SK-N-MC (cell line): ENCODE results near the gene TGM6.

ENCODE experiments used
- DNase-seq: peaks from one replicate; pipeline ENCODE4 v3.0.0-alpha.2; 2011; ENCODE audit warnings: low read depth, low spot score
- H3K27ac ChIP-seq: fragments of 200-600 bp; sonication (generic); 2 replicates; pipeline ENCODE4 v1.5.1; 2016; ENCODE audit warnings: mixed run types
- H3K36me3 ChIP-seq: fragments of 200-600 bp; sonication (generic); 2 replicates; pipeline ENCODE4 v1.6.1; 2017; ENCODE audit warnings: antibody characterized with exemption, low read length, mixed read lengths; ENCODE audit not compliant: insufficient read depth
- H3K4me3 ChIP-seq: fragments of 200-600 bp; sonication (generic); 2 replicates; pipeline ENCODE4 v1.5.1; 2016
- H3K9ac ChIP-seq: fragments of 200-600 bp; sonication (generic); 2 replicates; pipeline ENCODE4 v1.8.0; 2017; ENCODE audit warnings: mixed run types, mixed read lengths; ENCODE audit not compliant: insufficient read length
- H3K9me3 ChIP-seq: fragments of 200-600 bp; sonication (generic); 2 replicates; pipeline ENCODE4 v1.6.1; 2017; ENCODE audit warnings: low read depth, mild to moderate bottlenecking, antibody characterized with exemption, low read length, moderate library complexity, mixed read lengths
- EZH2 ChIP-seq: fragments of 200-600 bp; sonication (generic); IDR thresholded peaks from one replicate; pipeline ENCODE4 v1.6.1; 2017; ENCODE audit warnings: antibody characterized with exemption
- FOXP2 ChIP-seq: optimal IDR thresholded peaks from 2 replicates; pipeline ENCODE3; 2011; ENCODE audit warnings: mild to moderate bottlenecking, moderate library complexity; ENCODE audit not compliant: insufficient read depth; ENCODE audit errors: extremely low read length, control extremely low read depth
- POLR2AphosphoS5 ChIP-seq: IDR thresholded peaks from 2 replicates; pipeline ENCODE4 v1.6.1; 2012; ENCODE audit warnings: mild to moderate bottlenecking, low read depth, low read length, borderline replicate concordance

Gene TGM6

DNA sequence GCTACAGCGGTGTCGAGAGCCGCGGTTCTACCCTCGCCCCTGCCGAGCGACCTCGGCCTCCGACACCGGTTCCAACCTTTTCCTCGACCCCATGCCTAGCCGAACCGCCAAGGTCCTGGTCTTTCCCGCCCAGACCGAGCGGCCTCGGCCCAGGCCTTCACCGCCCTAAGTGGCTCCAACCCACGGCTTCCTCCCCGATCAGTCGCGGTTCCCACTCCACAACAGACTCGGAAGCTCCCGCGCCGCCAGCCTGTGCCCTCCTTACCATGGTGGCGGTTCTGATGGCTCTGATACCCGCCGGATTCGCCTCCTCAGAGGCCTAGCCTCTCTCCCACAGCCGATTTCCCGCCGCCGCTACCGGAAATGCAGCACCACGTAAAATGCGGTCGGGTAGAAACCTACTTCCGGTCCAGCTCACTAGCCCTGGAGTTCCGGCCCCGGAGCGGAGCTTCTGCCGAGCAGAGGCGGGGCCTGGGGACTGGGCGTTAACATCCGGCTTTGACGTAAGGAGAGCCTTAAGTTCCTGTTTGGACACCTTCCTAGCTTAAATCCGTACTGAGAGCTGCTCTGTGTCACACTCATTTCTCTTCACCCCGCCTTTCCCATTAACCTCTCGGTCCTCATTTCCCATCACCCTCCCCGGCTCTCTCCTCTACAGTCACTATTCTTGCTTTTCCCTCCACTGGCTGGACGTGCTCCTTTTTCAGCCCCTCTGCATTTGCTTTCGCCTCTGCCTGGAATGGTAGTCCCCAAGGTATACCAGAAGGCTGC is 89.9 kb downstream of the TGM6 start, which contains the start of gene SNRPB:
Gene SNRPB (minus strand): TSS at position 367 of the 771 bp plus-strand sequence. CDS start 99 bp downstream, at position 268.
- peak within 1 kb of the TSS; percentile 100 for H3K9ac ChIP-seq
- peak; percentile 99 for TF ChIP-seq POLR2AphosphoS5
- TF ChIP-seq EZH2 = no peak
- peak; percentile 97 for TF ChIP-seq FOXP2
- peak within 1 kb of the TSS; percentile 96 for H3K27ac ChIP-seq
- H3K36me3 ChIP-seq = peaks cover 40% of the 10 kb centered on the region
- H3K4me3 ChIP-seq = peak within 1 kb of the TSS; percentile 87
- DNase-seq = peak; percentile 97
- no peaks in the 10 kb centered on the region for H3K9me3 ChIP-seq

DNA sequence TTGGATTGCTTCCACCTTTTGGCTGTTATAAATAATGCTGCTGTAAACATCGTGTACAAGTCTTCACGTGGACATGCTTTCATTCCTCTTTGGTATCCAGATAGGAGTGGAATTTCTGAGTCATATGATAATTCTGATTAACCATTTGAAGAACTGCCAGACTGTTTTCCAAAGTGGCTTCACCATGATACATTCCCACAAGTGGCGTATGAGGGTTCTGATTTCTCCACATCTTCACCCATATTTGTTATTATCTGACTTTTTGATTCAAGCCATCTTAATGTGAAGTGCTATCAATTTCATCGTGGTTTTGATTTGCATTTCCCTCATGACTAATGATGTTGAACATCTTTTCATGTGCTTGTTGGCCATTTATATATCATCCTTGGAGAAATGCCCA is 92.8 kb downstream of the TGM6 start:
- no peak for DNase-seq
- TF ChIP-seq EZH2 = no peak
- no peak for TF ChIP-seq POLR2AphosphoS5
- TF ChIP-seq FOXP2 = no peak
- no peak overlapping the region for H3K4me3 ChIP-seq
- H3K9ac ChIP-seq = no peak overlapping the region
- H3K36me3 ChIP-seq = peaks cover 11% of the 10 kb centered on the region
- H3K9me3 ChIP-seq = no peaks in the 10 kb centered on the region
- no peak overlapping the region for H3K27ac ChIP-seq

DNA sequence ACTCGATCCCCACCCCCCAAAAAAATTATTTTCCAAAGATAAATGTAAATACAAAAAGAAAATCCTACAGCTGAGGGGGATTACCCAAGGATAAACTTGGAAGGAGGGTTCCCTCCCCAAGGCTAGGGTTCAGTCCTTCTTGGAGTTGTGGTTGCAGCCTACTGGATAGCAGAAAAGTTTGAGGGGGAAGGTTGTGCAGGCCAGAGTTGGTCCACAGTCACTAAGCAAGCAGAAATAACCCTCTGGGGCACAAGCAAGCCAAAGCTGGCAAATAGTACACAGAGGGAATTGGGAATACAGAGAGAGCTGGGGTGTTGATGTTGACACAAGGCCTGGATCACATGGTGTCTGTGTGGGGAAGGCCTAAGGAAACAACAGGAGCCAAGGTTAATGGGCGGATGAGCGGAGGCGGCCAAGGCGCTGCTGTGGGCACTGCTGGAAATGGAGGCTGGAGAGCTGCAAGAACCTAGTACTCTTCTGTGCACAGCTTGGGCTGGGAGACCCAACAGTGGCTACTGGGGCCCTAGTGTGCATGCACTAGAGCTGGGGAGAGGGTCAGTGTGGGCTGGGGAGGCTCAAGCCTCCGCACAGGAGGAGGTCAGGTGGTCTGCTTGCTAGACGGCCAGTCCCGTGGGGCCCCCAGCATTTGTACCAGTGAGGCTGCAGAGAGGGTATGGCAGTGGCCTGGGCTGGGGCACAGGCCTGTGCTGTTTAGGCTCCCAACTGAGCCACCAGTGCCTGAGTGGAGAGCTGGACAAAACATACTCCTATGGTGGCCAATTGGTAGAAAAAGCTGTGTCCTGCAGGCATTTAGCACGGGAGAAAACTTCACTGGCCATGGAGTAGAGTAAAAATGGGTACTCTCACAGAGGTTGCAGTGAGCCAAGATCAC is 95.4 kb downstream of the TGM6 start:
- Histone ChIP-seq H3K9ac (no peak overlapping the region), H3K36me3 (peaks cover 10% of the 10 kb centered on the region), H3K4me3 (no peak overlapping the region), H3K9me3 (no peaks in the 10 kb centered on the region), H3K27ac (no peak overlapping the region)
- DNase-seq = no peak
- TF ChIP-seq FOXP2 (no peak), POLR2AphosphoS5 (no peak), EZH2 (no peak)

DNA sequence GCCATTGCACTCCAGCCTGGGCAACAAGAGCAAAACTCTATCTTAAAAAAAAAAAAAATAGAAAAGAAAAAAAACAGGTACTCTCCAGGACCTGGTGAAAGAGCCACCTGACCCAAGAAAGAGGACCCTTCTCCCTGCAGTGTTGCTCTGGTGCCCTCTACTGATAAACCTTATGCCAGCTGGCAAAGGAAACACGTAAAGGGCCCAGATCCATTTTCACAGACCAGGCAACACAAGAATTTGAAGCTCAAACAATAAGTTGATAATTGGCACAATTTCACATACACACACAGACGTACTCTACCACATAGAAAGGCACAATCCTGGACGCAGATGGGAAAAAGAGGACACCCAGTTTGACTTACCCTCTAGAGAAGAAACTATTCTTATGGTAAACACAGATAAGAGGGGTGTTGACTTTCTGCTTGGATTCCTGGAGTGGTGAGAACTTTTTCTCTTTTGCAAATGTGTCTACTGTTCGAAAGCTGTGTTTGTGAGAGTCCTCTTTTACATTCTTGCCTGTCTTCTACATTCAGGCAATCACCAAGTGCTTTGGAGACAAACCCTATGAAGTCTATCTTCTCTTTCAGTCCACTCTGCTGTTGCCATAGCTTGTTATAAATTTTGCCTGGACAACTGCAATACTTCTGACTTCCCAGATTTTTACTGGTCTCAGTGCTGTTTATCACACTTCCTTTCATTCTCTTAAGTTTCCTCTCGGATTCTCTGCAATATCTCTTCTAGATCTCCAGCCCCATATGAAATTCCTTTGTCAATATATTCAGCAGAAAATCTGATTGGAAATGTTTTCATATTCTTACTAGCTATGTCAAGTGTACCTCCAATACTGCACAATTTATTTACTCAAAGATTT is 96.3 kb downstream of the TGM6 start:
- TF ChIP-seq FOXP2 (no peak), POLR2AphosphoS5 (no peak), EZH2 (no peak)
- Histone ChIP-seq H3K9me3 (no peaks in the 10 kb centered on the region), H3K27ac (no peak overlapping the region), H3K4me3 (no peak overlapping the region), H3K36me3 (peaks cover 17% of the 10 kb centered on the region), H3K9ac (no peak overlapping the region)
- DNase-seq = no peak

DNA sequence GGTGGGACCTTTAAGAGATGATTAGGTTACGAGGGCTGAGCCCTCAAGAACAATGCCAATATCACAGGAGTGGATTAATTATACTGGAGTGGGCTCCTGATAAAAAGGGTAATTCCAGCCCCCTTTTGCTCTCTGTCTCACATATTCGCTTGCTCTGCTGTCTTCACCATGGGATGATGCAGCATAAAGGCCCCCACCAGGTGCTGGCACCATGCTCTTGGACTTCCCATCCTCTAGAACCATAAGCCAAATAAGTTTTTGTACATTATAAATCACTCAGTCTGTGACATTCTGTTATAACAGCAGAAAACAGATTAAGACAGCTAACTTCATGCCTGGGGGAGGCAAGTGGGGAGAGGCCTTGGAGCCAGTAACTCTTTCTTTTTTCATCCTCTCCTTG is 99.7 kb downstream of the TGM6 start:
- no peak for TF ChIP-seq EZH2
- TF ChIP-seq FOXP2 = no peak
- TF ChIP-seq POLR2AphosphoS5 = no peak
- Histone ChIP-seq H3K9me3 (no peaks in the 10 kb centered on the region), H3K9ac (no peak overlapping the region), H3K27ac (no peak overlapping the region), H3K4me3 (no peak overlapping the region), H3K36me3 (peaks cover 42% of the 10 kb centered on the region)
- no peak for DNase-seq
